ENCODE data around the gene LRRC74B. TPM values are rescaled to one million over a fixed set of nuclear protein-coding genes. Genes with fewer than 3 reads are reported as not detected.

LRRC74B gene
- total RNA-seq, 1 experiment from 2014 or later, result not detected

DNA sequence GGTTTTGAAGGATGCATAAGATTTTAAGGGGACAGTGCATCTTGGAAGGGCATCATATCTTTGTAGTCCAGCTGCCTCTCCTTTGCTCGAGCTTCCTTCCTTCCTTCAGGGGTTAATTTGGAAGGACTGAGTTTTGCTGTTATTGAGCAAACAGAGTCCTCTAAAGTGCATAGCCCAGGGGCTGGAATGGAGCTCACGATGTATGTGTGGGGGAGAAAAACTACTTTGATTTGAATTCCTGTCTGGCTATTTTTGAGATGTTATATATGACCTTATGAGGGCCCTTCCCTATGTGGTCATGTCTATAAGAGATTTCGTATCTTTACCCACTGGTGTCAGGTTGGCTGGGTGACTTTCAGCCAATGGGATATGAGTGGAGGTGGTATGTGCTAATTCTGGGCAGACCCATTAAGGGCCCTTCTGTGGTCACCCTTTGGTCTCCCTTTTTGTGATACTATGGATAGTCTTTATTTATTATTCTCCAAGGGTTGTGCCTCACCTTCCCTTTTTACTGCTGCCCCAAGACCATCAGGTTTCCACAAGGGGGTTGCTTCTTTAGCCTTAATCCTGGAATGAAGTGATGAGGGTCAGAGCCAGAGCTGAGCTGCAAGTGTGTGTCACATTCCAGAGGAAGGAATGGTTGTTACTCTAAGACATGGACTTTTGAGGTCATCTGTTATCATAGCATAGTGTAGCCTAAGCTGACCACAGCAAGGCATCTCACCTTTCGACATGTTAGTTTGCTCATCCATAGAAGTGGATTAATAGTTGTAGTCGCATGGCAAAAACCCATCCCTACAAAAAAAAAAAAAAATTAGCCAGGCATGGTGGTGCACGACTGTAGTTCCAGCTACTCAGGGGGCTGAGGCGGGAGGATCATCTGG is 54.6 kb downstream of the LRRC74B start:
- ChIA-PET CTCF (no interaction called here), POLR2A (ENCODE audit: unreplicated experiment) (no interaction called here)
- H3K4me1 ChIP-seq (replicated peaks; ENCODE audit: insufficient read depth), result peaks cover 34% of the 10 kb centered on the region
- no peaks in the 10 kb centered on the region for H3K27me3 ChIP-seq (ENCODE audit: insufficient read depth, low read depth)
- H3K36me3 ChIP-seq (ENCODE audit: low read depth), result no peaks in the 10 kb centered on the region
- TF ChIP-seq, protein P1, sequence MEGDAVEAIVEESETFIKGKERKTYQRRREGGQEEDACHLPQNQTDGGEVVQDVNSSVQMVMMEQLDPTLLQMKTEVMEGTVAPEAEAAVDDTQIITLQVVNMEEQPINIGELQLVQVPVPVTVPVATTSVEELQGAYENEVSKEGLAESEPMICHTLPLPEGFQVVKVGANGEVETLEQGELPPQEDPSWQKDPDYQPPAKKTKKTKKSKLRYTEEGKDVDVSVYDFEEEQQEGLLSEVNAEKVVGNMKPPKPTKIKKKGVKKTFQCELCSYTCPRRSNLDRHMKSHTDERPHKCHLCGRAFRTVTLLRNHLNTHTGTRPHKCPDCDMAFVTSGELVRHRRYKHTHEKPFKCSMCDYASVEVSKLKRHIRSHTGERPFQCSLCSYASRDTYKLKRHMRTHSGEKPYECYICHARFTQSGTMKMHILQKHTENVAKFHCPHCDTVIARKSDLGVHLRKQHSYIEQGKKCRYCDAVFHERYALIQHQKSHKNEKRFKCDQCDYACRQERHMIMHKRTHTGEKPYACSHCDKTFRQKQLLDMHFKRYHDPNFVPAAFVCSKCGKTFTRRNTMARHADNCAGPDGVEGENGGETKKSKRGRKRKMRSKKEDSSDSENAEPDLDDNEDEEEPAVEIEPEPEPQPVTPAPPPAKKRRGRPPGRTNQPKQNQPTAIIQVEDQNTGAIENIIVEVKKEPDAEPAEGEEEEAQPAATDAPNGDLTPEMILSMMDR (conservative IDR thresholded peaks at IDR 0.05), result no peak
- no peak for TF ChIP-seq EZH2 (IDR thresholded peaks at IDR 0.05; ENCODE audit: low read depth)
- DNase-seq, result peak in 1 of 2 experiments; percentile 43
- no peak overlapping the region for H3K4me3 ChIP-seq
- intact Hi-C loops (cut with micrococcal nuclease; ENCODE audit: unreplicated experiment), result loop anchor here (10.0 kb wide), 3 partner anchors 96 to 306 kb away; partner anchors contain the start of gene THAP7
- no peaks in the 10 kb centered on the region for H3K9me3 ChIP-seq (ENCODE audit: insufficient read depth, low read depth)
- H4K20me1 ChIP-seq (ENCODE audit: insufficient read depth), result no peaks in the 10 kb centered on the region
- no peaks in the 10 kb centered on the region for H3K79me2 ChIP-seq (ENCODE audit: low read depth)
- H3K4me2 ChIP-seq, result peak overlapping the region; percentile 40; the same call in 1 of the 2 replicates
- no peak overlapping the region for H2AFZ ChIP-seq
- peak overlapping the region; percentile 46; the same call in 1 of the 2 replicates for H3K27ac ChIP-seq
- no peaks in the 10 kb centered on the region for H3K9me2 ChIP-seq (ENCODE audit: insufficient read depth)
- peaks cover 24% of the 10 kb centered on the region for H3F3A ChIP-seq (ENCODE audit: insufficient read depth, low read depth)
- no TSS peak for BruUV-seq (replicated peaks)

DNA sequence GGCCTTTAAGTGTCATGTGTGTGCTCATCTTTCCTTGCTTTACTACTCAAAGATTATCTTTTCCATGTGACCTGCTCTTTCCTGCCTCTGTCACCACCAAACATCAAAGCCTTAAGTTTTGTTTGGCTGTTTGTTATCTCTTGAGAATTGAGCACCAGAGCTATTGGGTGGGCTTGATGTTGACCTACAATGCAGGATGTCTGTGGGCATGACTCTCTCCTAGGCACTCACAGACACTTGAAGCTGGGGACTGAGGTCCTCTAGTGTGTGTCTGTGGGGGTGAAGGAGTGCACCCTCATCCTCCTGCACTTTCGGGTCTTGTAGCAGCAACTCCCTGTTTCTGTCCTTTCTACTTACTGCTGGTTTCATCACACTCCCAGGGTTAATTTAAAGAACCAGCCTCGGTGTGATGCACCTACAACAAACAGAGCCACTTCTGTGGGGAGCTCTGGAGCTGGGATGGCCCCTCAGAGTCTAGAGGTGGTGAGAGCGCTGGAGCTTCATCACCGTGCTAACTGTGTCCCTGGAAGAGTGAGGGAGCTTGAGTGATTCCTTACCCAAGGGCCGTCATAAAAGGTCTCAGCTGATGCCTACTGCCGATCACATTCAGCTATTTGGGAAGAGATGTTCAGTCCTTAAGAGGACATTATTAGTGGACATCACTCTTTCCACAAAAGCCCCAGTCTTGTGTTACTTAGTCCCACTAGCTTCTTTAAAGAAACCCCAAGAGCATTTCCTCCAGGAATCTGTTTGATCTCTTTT is 56.3 kb downstream of the LRRC74B start:
- no peaks in the 10 kb centered on the region for H3K9me3 ChIP-seq (ENCODE audit: insufficient read depth, low read depth)
- no peaks in the 10 kb centered on the region for H3K9me2 ChIP-seq (ENCODE audit: insufficient read depth)
- H3K36me3 ChIP-seq (ENCODE audit: low read depth), result no peaks in the 10 kb centered on the region
- CTCF ChIA-PET, result interaction anchor here (0.5 to 0.9 kb wide), 6 partner anchors 27 to 355 kb away, joined by 3 to 7 read pairs (median 4); no protein-coding TSS in a partner anchor
- H3K4me3 ChIP-seq, result no peak overlapping the region
- no peaks in the 10 kb centered on the region for H3K79me2 ChIP-seq (ENCODE audit: low read depth)
- no peak overlapping the region for H2AFZ ChIP-seq
- H3K27me3 ChIP-seq (ENCODE audit: insufficient read depth, low read depth), result no peaks in the 10 kb centered on the region
- TF ChIP-seq EZH2 (IDR thresholded peaks at IDR 0.05; ENCODE audit: low read depth), result no peak
- TF ChIP-seq, protein P1 (conservative IDR thresholded peaks at IDR 0.05), result no peak
- intact Hi-C loops (cut with micrococcal nuclease; ENCODE audit: unreplicated experiment), result loop anchor here (10.0 kb wide), 3 partner anchors 97 to 307 kb away; partner anchors contain the start of gene THAP7
- peak overlapping the region; percentile 35; the same call in 1 of the 2 replicates for H3K27ac ChIP-seq
- H3K4me1 ChIP-seq (replicated peaks; ENCODE audit: insufficient read depth), result peaks cover 34% of the 10 kb centered on the region
- no peak for DNase-seq
- BruUV-seq (replicated peaks), result no TSS peak
- H3F3A ChIP-seq (ENCODE audit: insufficient read depth, low read depth), result peaks cover 24% of the 10 kb centered on the region
- H4K20me1 ChIP-seq (ENCODE audit: insufficient read depth), result no peaks in the 10 kb centered on the region
- POLR2A ChIA-PET (ENCODE audit: unreplicated experiment), result no interaction called here
- peak overlapping the region; percentile 61 for H3K4me2 ChIP-seq

DNA sequence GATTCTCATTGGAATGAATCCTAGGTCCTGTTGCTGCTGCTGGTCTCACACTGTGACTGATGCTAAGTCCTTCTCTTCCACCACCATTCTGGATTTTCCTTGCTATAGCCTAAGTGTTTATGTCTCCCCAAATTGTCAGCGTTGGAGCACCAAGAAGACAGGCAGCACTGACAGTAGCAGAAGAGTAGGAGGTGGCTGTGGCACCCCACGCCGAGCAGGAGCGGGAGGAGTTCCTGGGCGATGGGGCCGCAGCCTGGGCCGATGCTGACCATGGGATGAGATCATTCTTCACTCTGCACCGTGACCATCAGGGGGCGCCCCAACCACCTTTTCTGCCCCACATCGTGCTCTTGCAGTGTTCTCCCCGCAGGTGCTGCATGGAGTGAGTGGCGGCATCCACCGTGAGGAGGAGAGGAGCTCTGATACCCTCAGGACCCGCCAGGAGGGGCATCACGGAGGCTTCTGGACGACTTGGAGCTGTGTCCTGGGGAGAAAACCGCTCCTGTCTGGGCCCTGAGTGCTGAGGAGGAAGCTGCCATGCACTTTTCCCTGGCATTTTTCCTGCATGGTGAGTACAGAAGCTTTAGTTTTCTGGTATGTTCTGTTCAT is 57.0 kb downstream of the LRRC74B start:
- BruUV-seq (replicated peaks), result no TSS peak
- Histone ChIP-seq H3K4me3 (peak overlapping the region; percentile 33; the same call in 1 of the 2 replicates), H3K79me2 (ENCODE audit: low read depth) (no peaks in the 10 kb centered on the region), H3K4me1 (replicated peaks; ENCODE audit: insufficient read depth) (peaks cover 34% of the 10 kb centered on the region), H3K27me3 (ENCODE audit: insufficient read depth, low read depth) (no peaks in the 10 kb centered on the region), H3K4me2 (peak overlapping the region; percentile 61; the same call in 1 of the 2 replicates), H3K36me3 (ENCODE audit: low read depth) (no peaks in the 10 kb centered on the region), H4K20me1 (ENCODE audit: insufficient read depth) (no peaks in the 10 kb centered on the region), H3K9me3 (ENCODE audit: insufficient read depth, low read depth) (no peaks in the 10 kb centered on the region), H2AFZ (no peak overlapping the region), H3K9me2 (ENCODE audit: insufficient read depth) (no peaks in the 10 kb centered on the region), H3F3A (ENCODE audit: insufficient read depth, low read depth) (peaks cover 24% of the 10 kb centered on the region), H3K27ac (no peak overlapping the region)
- ChIA-PET POLR2A (ENCODE audit: unreplicated experiment) (interaction anchor here (0.7 kb wide), 1 partner anchor 88 kb away, joined by 4 read pairs; no protein-coding TSS in a partner anchor), CTCF (interaction anchor here (0.5 to 0.9 kb wide), 4 partner anchors 59 to 278 kb away, joined by 3 to 7 read pairs (median 5); no protein-coding TSS in a partner anchor)
- peak; percentile 37 to 51 for DNase-seq
- intact Hi-C loops (cut with micrococcal nuclease; ENCODE audit: unreplicated experiment), result loop anchor here (10.0 kb wide), 3 partner anchors 98 to 308 kb away; partner anchors contain the start of gene THAP7
- TF ChIP-seq, protein P1 (conservative IDR thresholded peaks at IDR 0.05), result peak; percentile 69
- no peak for TF ChIP-seq EZH2 (IDR thresholded peaks at IDR 0.05; ENCODE audit: low read depth)

All from PC-9 (cell line).